ENCODE results near the gene LYPD5. TPM values are rescaled to one million over a fixed set of nuclear protein-coding genes. Genes with fewer than 3 reads are reported as not detected.

Gene LYPD5
- under 1 TPM in 1 of 5 donors, not detected in 4; 0.43 TPM for total RNA-seq
- 1 to 10 TPM in 2 of 3 donors, under 1 TPM in 1; 0.61 to 3.9 (median 2.6) TPM for polyA plus RNA-seq
- long read RNA-seq, donor 1, partial matches to known transcripts = 0 of 1 reads
- long read RNA-seq, donor 1, other reads (novel, unspliced or antisense) = 0 of 1 reads
- long read RNA-seq, donor 2 = 0 reads
- long read RNA-seq, donor 3 = 0 reads
- long read RNA-seq, donor 4 = 0 reads
- long read RNA-seq, donor 5 = 0 reads
- long read RNA-seq, donor 6, partial matches to known transcripts = 0 of 2 reads
- long read RNA-seq, donor 6, other reads (novel, unspliced or antisense) = 0 of 2 reads
- long read RNA-seq, donor 7, partial matches to known transcripts = 0 of 1 reads
- long read RNA-seq, donor 7, other reads (novel, unspliced or antisense) = 0 of 1 reads
- long read RNA-seq, donor 8, partial matches to known transcripts = 0 of 1 reads
- long read RNA-seq, donor 8, other reads (novel, unspliced or antisense) = 0 of 1 reads
- long read RNA-seq, donor 9 = 0 reads
- long read RNA-seq, donor 10, partial matches to known transcripts = 0 of 1 reads
- long read RNA-seq, donor 10, other reads (novel, unspliced or antisense) = 0 of 1 reads

GRCh38 chr19:43802216-43802951 lies at the start of gene LYPD5:
TSS of gene LYPD5 (minus strand) at chr19:43802447. CDS start at chr19:43802380, 67 bp downstream.
- no peaks in the 10 kb centered on the region for H3K9me3 ChIP-seq
- H3K4me1 ChIP-seq = peaks cover 6 to 20% (median 15%) of the 10 kb centered on the region in 4 donors
- no peaks in the 10 kb centered on the region for H3K36me3 ChIP-seq
- 52 to 59% (median 55%) methylated on average over 12 of the region's 12 CpGs for WGBS, 5 donors
- peaks cover 0 to 44% (median 8%) of the 10 kb centered on the region in 3 donors for H3K27me3 ChIP-seq
- H3K4me3 ChIP-seq = no peak within 1 kb of the TSS
- intact Hi-C loops (cut with DNase I; ENCODE audit: low total_unique reads) = no loop called here
- DNase-seq = no peak
- no peak within 1 kb of the TSS for H3K27ac ChIP-seq
- no peak for TF ChIP-seq EP300 (IDR thresholded peaks at IDR 0.05)
- TF ChIP-seq POLR2AphosphoS5 (IDR thresholded peaks at IDR 0.05) = no peak
- no peak for TF ChIP-seq POLR2A (IDR thresholded peaks at IDR 0.05)
- no peak for TF ChIP-seq CTCF (IDR thresholded peaks at IDR 0.05)

- no peak for TF ChIP-seq CTCF (IDR thresholded peaks at IDR 0.05)
- TF ChIP-seq POLR2AphosphoS5 (IDR thresholded peaks at IDR 0.05) = no peak
- TF ChIP-seq POLR2A (IDR thresholded peaks at IDR 0.05) = no peak
- no peak for TF ChIP-seq EP300 (IDR thresholded peaks at IDR 0.05)
- no peak overlapping the region for H3K4me3 ChIP-seq
- no peaks in the 10 kb centered on the region for H3K4me1 ChIP-seq
- no peak overlapping the region for H3K27ac ChIP-seq
- DNase-seq = no peak
- no peaks in the 10 kb centered on the region for H3K27me3 ChIP-seq
- intact Hi-C loops (cut with DNase I; ENCODE audit: low total_unique reads) = no loop called here
- H3K9me3 ChIP-seq = peaks cover 77 to 100% (median 94%) of the 10 kb centered on the region in 4 donors
- H3K36me3 ChIP-seq = peaks cover 34 to 88% (median 63%) of the 10 kb centered on the region in 4 donors
These were observed 46.6 kb upstream of the LYPD5 start for GRCh38 chr19:43848821-43849220.

GRCh38 chr19:43847884-43848283 lies 45.6 kb upstream of the LYPD5 start:
- no peak for DNase-seq
- TF ChIP-seq POLR2AphosphoS5 (IDR thresholded peaks at IDR 0.05) = no peak
- TF ChIP-seq CTCF (IDR thresholded peaks at IDR 0.05) = no peak
- TF ChIP-seq POLR2A (IDR thresholded peaks at IDR 0.05) = no peak
- TF ChIP-seq EP300 (IDR thresholded peaks at IDR 0.05) = no peak
- H3K9me3 ChIP-seq = peaks cover 78 to 100% (median 94%) of the 10 kb centered on the region in 4 donors
- intact Hi-C loops (cut with DNase I; ENCODE audit: low total_unique reads) = no loop called here
- H3K36me3 ChIP-seq = peaks cover 39 to 98% (median 72%) of the 10 kb centered on the region in 4 donors
- no peak overlapping the region for H3K4me3 ChIP-seq
- H3K27me3 ChIP-seq = no peaks in the 10 kb centered on the region
- WGBS, 5 donors = 86 to 95% (median 91%) methylated on average over 4 of the region's 4 CpGs
- H3K27ac ChIP-seq = no peak overlapping the region
- no peaks in the 10 kb centered on the region for H3K4me1 ChIP-seq

- no peak for DNase-seq
- Histone ChIP-seq H3K4me1 (no peaks in the 10 kb centered on the region), H3K4me3 (no peak overlapping the region), H3K9me3 (peaks cover 83 to 100% (median 94%) of the 10 kb centered on the region in 4 donors), H3K36me3 (peaks cover 45 to 98% (median 79%) of the 10 kb centered on the region in 4 donors), H3K27me3 (no peaks in the 10 kb centered on the region), H3K27ac (no peak overlapping the region)
- TF ChIP-seq EP300 (IDR thresholded peaks at IDR 0.05) = no peak
- no peak for TF ChIP-seq CTCF (IDR thresholded peaks at IDR 0.05)
- TF ChIP-seq POLR2A (IDR thresholded peaks at IDR 0.05) = no peak
- TF ChIP-seq POLR2AphosphoS5 (IDR thresholded peaks at IDR 0.05) = no peak
- intact Hi-C loops (cut with DNase I; ENCODE audit: low total_unique reads) = no loop called here
- 90 to 97% (median 96%) methylated on average over 1 of the region's 1 CpG for WGBS, 5 donors
These were observed 45.0 kb upstream of the LYPD5 start for GRCh38 chr19:43847246-43847645.
